Testis (tissue), 3 donors: ENCODE results near the gene RHEX. TPM values are rescaled to one million over a fixed set of nuclear protein-coding genes. Genes with fewer than 3 reads are reported as not detected.
A peak's percentile ranks its signal among the peaks of the same experiment; 100 is the strongest.

Source experiments
- DNase-seq: peaks from one replicate; pipeline ENCODE4 v3.0.0-alpha.2; 2019
- H3K27ac ChIP-seq, 2 donors: fragments of 200-600 bp; sonication (generic); one replicate each; pipeline ENCODE4 v1.5.1; 2019
- H3K27me3 ChIP-seq: fragments of 200-600 bp; sonication (generic); one replicate; pipeline ENCODE4 v1.5.1; 2019
- H3K36me3 ChIP-seq: fragments of 200-600 bp; sonication (generic); one replicate; pipeline ENCODE4 v1.5.1; 2017; ENCODE audit warnings: low read depth; ENCODE audit errors: missing control alignments
- H3K4me1 ChIP-seq: fragments of 200-600 bp; sonication (generic); one replicate; pipeline ENCODE4 v1.5.1; 2019
- H3K4me3 ChIP-seq, 2 donors: fragments of 200-600 bp; sonication (generic); one replicate each; pipeline ENCODE4 v1.5.1; 2017 to 2019
- H3K9me3 ChIP-seq: fragments of 200-600 bp; sonication (generic); one replicate; pipeline ENCODE4 v1.5.1; 2017
- POLR2A ChIP-seq: fragments of 450-650 bp; IDR thresholded peaks from one replicate; pipeline ENCODE4 v1.6.1; 2017; ENCODE audit warnings: antibody characterized with exemption, mild to moderate bottlenecking, moderate library complexity
- WGBS, 2 donors: methylation state at CpG; one replicate each; pipeline ENCODE4 v1.1.5; 2018; 5-methylcytosine and 5-hydroxymethylcytosine counted together
- intact Hi-C: fragments of 100-400 bp; cut with DNase I; formaldehyde crosslinking; loops from one replicate; pipeline ENCODE4 v1.15.1; 2023; ENCODE audit warnings: low total_unique reads
- polyA plus RNA-seq: library from polyadenylated mRNA; stranded (reverse); fragments of 350-450 nt; fragmentation: Illumina TruSeq; extraction: RNeasy Lipid Tissue Mini Kit (QIAGEN cat#74804); gene quantifications from one replicate; pipeline ENCODE4 v1.2.3, GENCODE V29; 2014; ENCODE audit warnings: low read depth, low replicate concordance; ENCODE audit not compliant: insufficient read depth
- total RNA-seq, 2 donors: library from RNA; depleted of rRNA; stranded (reverse); fragments of >200 nt; gene quantifications; one replicate each; pipeline ENCODE4 v1.2.3, GENCODE V29; 2016
- TF ChIP-seq, protein P1 (sequence below), 3 experiments: fragments of 450-650 bp in 2 of 3; fragments of 200-600 bp in 1 of 3; sonication (generic) in 1 of 3; IDR thresholded peaks; one replicate each; pipeline ENCODE4 v1.5.1; 2016 to 2019; ENCODE audit warnings: antibody characterized with exemption in 3 of 3, mild to moderate bottlenecking in 2 of 3, moderate library complexity in 1 of 3

RHEX gene
- total and polyA plus RNA-seq, 3 donors from 2014 or later: 2.4 to 3.0 (median 2.9) TPM

DNA sequence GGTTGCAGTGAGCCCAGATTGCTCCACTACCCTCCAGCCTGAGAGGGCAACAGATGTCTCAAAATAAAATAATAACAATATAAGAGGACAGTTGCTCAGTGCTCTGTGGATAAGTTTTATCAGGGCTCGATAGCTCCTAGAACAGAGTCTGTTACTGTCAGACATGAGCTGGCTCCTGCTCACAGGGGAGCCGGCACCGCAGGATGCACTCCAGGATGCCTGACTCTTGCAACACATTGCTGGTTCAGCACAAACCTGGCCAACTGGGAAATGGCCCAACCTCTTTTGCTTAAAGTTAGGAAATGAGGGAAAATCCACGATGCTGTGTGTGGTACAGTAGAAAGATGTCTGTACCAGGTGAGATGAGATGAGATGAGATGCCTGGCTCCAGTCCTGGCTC, 23.5 kb upstream of the RHEX start:
- H3K27ac ChIP-seq: no peak overlapping the region
- no peak for TF ChIP-seq POLR2A
- TF ChIP-seq, protein P1, sequence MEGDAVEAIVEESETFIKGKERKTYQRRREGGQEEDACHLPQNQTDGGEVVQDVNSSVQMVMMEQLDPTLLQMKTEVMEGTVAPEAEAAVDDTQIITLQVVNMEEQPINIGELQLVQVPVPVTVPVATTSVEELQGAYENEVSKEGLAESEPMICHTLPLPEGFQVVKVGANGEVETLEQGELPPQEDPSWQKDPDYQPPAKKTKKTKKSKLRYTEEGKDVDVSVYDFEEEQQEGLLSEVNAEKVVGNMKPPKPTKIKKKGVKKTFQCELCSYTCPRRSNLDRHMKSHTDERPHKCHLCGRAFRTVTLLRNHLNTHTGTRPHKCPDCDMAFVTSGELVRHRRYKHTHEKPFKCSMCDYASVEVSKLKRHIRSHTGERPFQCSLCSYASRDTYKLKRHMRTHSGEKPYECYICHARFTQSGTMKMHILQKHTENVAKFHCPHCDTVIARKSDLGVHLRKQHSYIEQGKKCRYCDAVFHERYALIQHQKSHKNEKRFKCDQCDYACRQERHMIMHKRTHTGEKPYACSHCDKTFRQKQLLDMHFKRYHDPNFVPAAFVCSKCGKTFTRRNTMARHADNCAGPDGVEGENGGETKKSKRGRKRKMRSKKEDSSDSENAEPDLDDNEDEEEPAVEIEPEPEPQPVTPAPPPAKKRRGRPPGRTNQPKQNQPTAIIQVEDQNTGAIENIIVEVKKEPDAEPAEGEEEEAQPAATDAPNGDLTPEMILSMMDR (IDR thresholded peaks at IDR 0.05): no peak
- no peak overlapping the region for H3K4me3 ChIP-seq
- intact Hi-C loops: no loop called here
- peaks cover 10% of the 10 kb centered on the region for H3K4me1 ChIP-seq
- no peaks in the 10 kb centered on the region for H3K9me3 ChIP-seq
- no peaks in the 10 kb centered on the region for H3K27me3 ChIP-seq
- WGBS, 2 donors: 29 to 31% methylated on average over 4 of the region's 4 CpGs
- H3K36me3 ChIP-seq: no peaks in the 10 kb centered on the region
- peak; percentile 63 for DNase-seq

DNA sequence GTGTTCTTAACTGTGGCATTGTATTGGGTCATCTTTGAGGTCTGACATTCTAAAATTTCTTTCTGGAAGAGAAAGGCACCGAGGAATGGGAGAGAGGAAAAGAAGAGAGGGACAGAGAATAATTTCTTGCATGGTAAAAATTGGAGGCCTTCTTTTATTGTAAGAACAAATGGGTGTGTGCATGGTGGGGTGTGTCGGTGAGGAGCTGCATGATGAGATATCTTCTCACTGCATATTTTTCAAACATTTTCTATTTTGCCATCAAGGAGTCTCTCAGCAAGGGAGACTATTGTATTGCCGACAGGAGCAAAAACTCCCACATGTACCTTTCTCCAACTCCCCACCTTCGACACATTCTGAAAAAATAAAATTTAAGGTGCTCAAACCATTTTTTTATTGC, 22.8 kb upstream of the RHEX start:
- intact Hi-C loops: no loop called here

DNA sequence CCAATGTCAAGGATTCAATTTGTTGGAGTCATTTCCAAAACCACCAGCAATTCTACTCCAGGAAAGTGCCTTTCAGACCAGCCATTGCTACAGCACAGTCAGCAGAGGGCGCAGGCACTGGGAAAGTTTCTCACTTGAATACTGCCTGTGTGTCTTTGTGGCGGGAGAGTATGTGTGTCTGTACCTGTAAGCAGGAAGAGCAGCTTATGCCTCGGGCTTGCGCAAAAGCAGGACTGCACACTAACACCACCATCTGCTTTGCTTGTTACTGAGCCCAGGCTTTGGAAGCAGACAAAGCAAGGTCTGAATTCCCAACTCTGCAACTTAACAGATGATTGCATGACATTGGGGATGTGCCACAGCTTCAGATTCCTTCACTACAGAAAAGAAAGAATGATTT, 22.3 kb upstream of the RHEX start:
- peak; percentile 78 for DNase-seq
- Histone ChIP-seq H3K9me3 (no peaks in the 10 kb centered on the region), H3K36me3 (no peaks in the 10 kb centered on the region), H3K27me3 (no peaks in the 10 kb centered on the region), H3K4me1 (peaks cover 10% of the 10 kb centered on the region), H3K27ac (no peak overlapping the region), H3K4me3 (no peak overlapping the region)
- intact Hi-C loops: no loop called here
- TF ChIP-seq, protein P1 (IDR thresholded peaks at IDR 0.05): peak; percentile 24 to 59 (median 41)
- TF ChIP-seq POLR2A: no peak
- 24 to 28% methylated on average over 4 of the region's 4 CpGs for WGBS, 2 donors

More for the DNA sequence above, 22.8 kb upstream of the RHEX start:
- Histone ChIP-seq H3K36me3 (no peaks in the 10 kb centered on the region), H3K27ac (no peak overlapping the region), H3K4me3 (no peak overlapping the region), H3K27me3 (no peaks in the 10 kb centered on the region), H3K4me1 (peaks cover 10% of the 10 kb centered on the region), H3K9me3 (no peaks in the 10 kb centered on the region)
- TF ChIP-seq POLR2A: no peak
- 67 to 81% methylated on average over 4 of the region's 4 CpGs for WGBS, 2 donors
- no peak for DNase-seq

DNA sequence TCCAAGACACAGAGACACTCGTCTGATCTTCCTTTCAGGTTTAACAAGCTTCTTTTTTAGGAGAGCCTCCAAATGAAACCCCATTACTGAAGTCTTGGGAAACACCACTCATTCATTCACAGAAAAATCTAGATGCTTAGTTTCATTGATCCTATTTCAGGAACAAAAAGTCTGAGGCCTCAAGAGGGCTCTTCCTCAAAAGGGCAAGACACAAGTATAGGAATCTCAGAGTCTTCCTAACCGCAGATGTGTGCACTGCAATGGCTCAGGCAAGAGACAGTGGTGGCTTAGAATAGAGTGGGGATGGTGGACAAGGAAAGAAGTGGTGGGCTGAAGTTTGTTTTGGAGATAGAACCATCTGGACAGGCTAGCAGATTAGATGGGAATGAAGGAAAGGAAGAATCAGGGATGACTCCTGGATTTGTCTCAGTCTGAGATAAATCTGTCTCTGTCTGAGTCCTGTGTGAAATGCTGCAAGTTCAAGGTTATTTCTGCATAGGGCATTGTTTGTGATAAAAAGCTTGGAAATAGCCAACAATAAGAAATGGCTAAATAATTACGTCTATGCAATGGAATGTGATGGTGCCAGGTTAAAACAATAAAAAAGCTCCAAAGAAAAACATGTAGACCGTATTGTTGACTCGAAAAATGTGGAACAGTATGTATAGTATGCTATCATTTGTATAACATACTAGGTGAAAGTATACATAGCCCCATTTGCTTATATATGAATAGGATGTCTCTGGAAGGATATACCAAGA, 20.4 kb upstream of the RHEX start:
- Histone ChIP-seq H3K4me3 (no peak overlapping the region), H3K27me3 (no peaks in the 10 kb centered on the region), H3K36me3 (no peaks in the 10 kb centered on the region), H3K9me3 (no peaks in the 10 kb centered on the region), H3K27ac (no peak overlapping the region), H3K4me1 (peaks cover 10% of the 10 kb centered on the region)
- WGBS, 2 donors: 51 to 56% methylated on average over 5 of the region's 5 CpGs
- no peak for DNase-seq
- no peak for TF ChIP-seq POLR2A
- TF ChIP-seq, protein P1 (IDR thresholded peaks at IDR 0.05): no peak
- intact Hi-C loops: no loop called here

DNA sequence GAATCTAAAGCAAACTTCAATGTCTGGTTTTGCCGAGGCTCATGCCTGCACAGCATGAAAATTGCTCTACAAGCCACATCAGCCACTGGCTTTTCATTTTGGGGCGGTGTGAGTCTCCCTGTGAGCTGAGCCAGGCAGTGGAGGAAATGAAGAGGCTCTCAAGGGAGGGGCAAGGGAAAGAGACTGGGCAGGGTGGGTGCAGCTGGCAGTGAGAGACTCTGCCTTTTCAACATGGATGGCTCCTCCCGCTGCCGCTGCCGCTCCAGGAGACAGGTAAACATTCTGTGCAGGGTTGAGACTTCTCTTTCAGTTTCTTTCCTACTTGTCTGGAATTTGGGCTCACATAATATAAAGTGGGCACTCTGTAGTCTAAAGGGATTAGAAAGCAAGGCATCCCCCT, 17.9 kb upstream of the RHEX start:
- no peak overlapping the region for H3K27ac ChIP-seq
- H3K9me3 ChIP-seq: no peaks in the 10 kb centered on the region
- no peaks in the 10 kb centered on the region for H3K27me3 ChIP-seq
- TF ChIP-seq, protein P1 (IDR thresholded peaks at IDR 0.05): no peak
- H3K4me1 ChIP-seq: peaks cover 10% of the 10 kb centered on the region
- no peak for DNase-seq
- H3K36me3 ChIP-seq: no peaks in the 10 kb centered on the region
- H3K4me3 ChIP-seq: no peak overlapping the region
- intact Hi-C loops: no loop called here
- 73 to 80% methylated on average over 4 to 5 of the region's 5 CpGs for WGBS, 2 donors
